ENCODE results near the gene C2orf49. TPM values are rescaled to one million over a fixed set of nuclear protein-coding genes. Genes with fewer than 3 reads are reported as not detected.

C2orf49 gene
- total RNA-seq, 1 donor from 2014 or later = 21.6 TPM

DNA sequence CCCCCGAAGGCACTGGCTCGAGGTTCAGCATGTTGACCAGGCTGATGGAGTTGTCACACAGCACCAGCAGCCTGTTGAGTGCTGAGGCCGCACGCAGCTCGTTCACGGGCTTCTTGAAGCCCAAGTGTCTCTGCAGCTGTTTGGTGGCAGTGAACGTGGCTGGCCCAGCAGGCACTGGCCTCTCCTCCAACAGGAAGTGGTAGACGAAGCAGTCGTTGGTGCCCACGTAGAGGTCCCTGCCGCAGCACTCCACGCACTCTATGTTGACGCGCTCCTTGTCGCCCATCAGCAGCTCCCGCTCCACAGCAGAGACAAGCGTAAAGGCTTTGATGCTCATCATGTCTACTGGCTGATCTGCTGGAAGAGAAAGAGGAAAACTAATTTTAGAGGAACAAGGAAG lies 29.4 kb upstream of the C2orf49 start:
- Histone ChIP-seq H3K4me1 (ENCODE audit: insufficient read depth, low read length) (no peaks in the 10 kb centered on the region), H3K4me3 (ENCODE audit: insufficient read depth, low read depth, low read length) (no peak overlapping the region), H3K9ac (ENCODE audit: low read length) (no peak overlapping the region), H3K4me2 (ENCODE audit: low read length) (no peak overlapping the region), H3K36me3 (ENCODE audit: insufficient read depth, low read length) (peaks cover 8% of the 10 kb centered on the region), H3K9me3 (ENCODE audit: insufficient read depth, low read depth, low read length) (no peaks in the 10 kb centered on the region), H3K79me2 (ENCODE audit: insufficient read depth, low read length) (peaks cover 33% of the 10 kb centered on the region), H2AFZ (ENCODE audit: low read depth, low read length) (no peak overlapping the region), H4K20me1 (ENCODE audit: insufficient read depth, low read length) (peaks cover 41% of the 10 kb centered on the region), H3K27me3 (ENCODE audit: insufficient read depth, low read length) (no peaks in the 10 kb centered on the region), H3K27ac (ENCODE audit: low read depth, low read length) (no peak overlapping the region)
- Mint-ChIP-seq H3K9me3 (ENCODE audit: unreplicated experiment) (peaks cover 2% of the 10 kb centered on the region), H3K27ac (ENCODE audit: unreplicated experiment) (no peak overlapping the region), H3K36me3 (ENCODE audit: low read depth, unreplicated experiment) (peaks cover 20% of the 10 kb centered on the region), H3K27me3 (ENCODE audit: low read depth, unreplicated experiment) (no peaks in the 10 kb centered on the region), H3K4me3 (ENCODE audit: unreplicated experiment) (no peak overlapping the region), H3K4me1 (ENCODE audit: low read depth, unreplicated experiment) (peaks cover 7% of the 10 kb centered on the region)
- no peak for DNase-seq (ENCODE audit: low read depth)
- TF ChIP-seq EZH2 (IDR thresholded peaks at IDR 0.05; ENCODE audit: insufficient read depth, low read length) = no peak
- no peak for TF ChIP-seq CTCF (IDR thresholded peaks at IDR 0.05; ENCODE audit: insufficient read depth, low read depth, low read length)
- no peak for FAIRE-seq

- H4K20me1 ChIP-seq (ENCODE audit: insufficient read depth, low read length) = peaks cover 41% of the 10 kb centered on the region
- Mint-ChIP-seq H3K9me3 (ENCODE audit: unreplicated experiment) (peaks cover 2% of the 10 kb centered on the region), H3K27ac (ENCODE audit: unreplicated experiment) (no peak overlapping the region), H3K36me3 (ENCODE audit: low read depth, unreplicated experiment) (peaks cover 20% of the 10 kb centered on the region), H3K4me3 (ENCODE audit: unreplicated experiment) (no peak overlapping the region), H3K27me3 (ENCODE audit: low read depth, unreplicated experiment) (no peaks in the 10 kb centered on the region), H3K4me1 (ENCODE audit: low read depth, unreplicated experiment) (peaks cover 7% of the 10 kb centered on the region)
- no peak overlapping the region for H3K27ac ChIP-seq (ENCODE audit: low read depth, low read length)
- DNase-seq (ENCODE audit: low read depth) (no peak), FAIRE-seq (no peak)
- no peaks in the 10 kb centered on the region for H3K9me3 ChIP-seq (ENCODE audit: insufficient read depth, low read depth, low read length)
- no peak for TF ChIP-seq EZH2 (IDR thresholded peaks at IDR 0.05; ENCODE audit: insufficient read depth, low read length)
- no peak for TF ChIP-seq CTCF (IDR thresholded peaks at IDR 0.05; ENCODE audit: insufficient read depth, low read depth, low read length)
- peaks cover 8% of the 10 kb centered on the region for H3K36me3 ChIP-seq (ENCODE audit: insufficient read depth, low read length)
- no peaks in the 10 kb centered on the region for H3K27me3 ChIP-seq (ENCODE audit: insufficient read depth, low read length)
- no peak overlapping the region for H3K9ac ChIP-seq (ENCODE audit: low read length)
- no peak overlapping the region for H2AFZ ChIP-seq (ENCODE audit: low read depth, low read length)
- H3K4me3 ChIP-seq (ENCODE audit: insufficient read depth, low read depth, low read length) = no peak overlapping the region
- no peaks in the 10 kb centered on the region for H3K4me1 ChIP-seq (ENCODE audit: insufficient read depth, low read length)
- no peak overlapping the region for H3K4me2 ChIP-seq (ENCODE audit: low read length)
- peaks cover 31% of the 10 kb centered on the region for H3K79me2 ChIP-seq (ENCODE audit: insufficient read depth, low read length)
Observed at GRCh38 chr2:105308382-105309146, 28.8 kb upstream of the C2orf49 start.

- H3K4me3 Mint-ChIP-seq (ENCODE audit: unreplicated experiment) = no peak overlapping the region
- no peaks in the 10 kb centered on the region for H3K27me3 ChIP-seq (ENCODE audit: insufficient read depth, low read length)
- peaks cover 20% of the 10 kb centered on the region for H3K36me3 Mint-ChIP-seq (ENCODE audit: low read depth, unreplicated experiment)
- no peak for TF ChIP-seq EZH2 (IDR thresholded peaks at IDR 0.05; ENCODE audit: insufficient read depth, low read length)
- TF ChIP-seq CTCF (IDR thresholded peaks at IDR 0.05; ENCODE audit: insufficient read depth, low read depth, low read length) = no peak
- DNase-seq (ENCODE audit: low read depth) (no peak), FAIRE-seq (no peak)
- H4K20me1 ChIP-seq (ENCODE audit: insufficient read depth, low read length) = peaks cover 44% of the 10 kb centered on the region
- no peaks in the 10 kb centered on the region for H3K27me3 Mint-ChIP-seq (ENCODE audit: low read depth, unreplicated experiment)
- no peak overlapping the region for H3K4me3 ChIP-seq (ENCODE audit: insufficient read depth, low read depth, low read length)
- no peak overlapping the region for H3K9ac ChIP-seq (ENCODE audit: low read length)
- H3K4me1 Mint-ChIP-seq (ENCODE audit: low read depth, unreplicated experiment) = peaks cover 7% of the 10 kb centered on the region
- H3K27ac Mint-ChIP-seq (ENCODE audit: unreplicated experiment) = no peak overlapping the region
- peaks cover 30% of the 10 kb centered on the region for H3K79me2 ChIP-seq (ENCODE audit: insufficient read depth, low read length)
- H3K36me3 ChIP-seq (ENCODE audit: insufficient read depth, low read length) = peaks cover 8% of the 10 kb centered on the region
- no peak overlapping the region for H3K4me2 ChIP-seq (ENCODE audit: low read length)
- no peaks in the 10 kb centered on the region for H3K9me3 ChIP-seq (ENCODE audit: insufficient read depth, low read depth, low read length)
- no peak overlapping the region for H3K27ac ChIP-seq (ENCODE audit: low read depth, low read length)
- no peaks in the 10 kb centered on the region for H3K4me1 ChIP-seq (ENCODE audit: insufficient read depth, low read length)
- H2AFZ ChIP-seq (ENCODE audit: low read depth, low read length) = no peak overlapping the region
- H3K9me3 Mint-ChIP-seq (ENCODE audit: unreplicated experiment) = peaks cover 2% of the 10 kb centered on the region
Observed at GRCh38 chr2:105309147-105309545, 28.2 kb upstream of the C2orf49 start.
